SK-N-SH (cell line): ENCODE results near the gene LRP4. TPM values are rescaled to one million over a fixed set of nuclear protein-coding genes. Genes with fewer than 3 reads are reported as not detected.

Source experiments
- CTCF ChIA-PET: fragments of 300-600, 350-600 bp; formaldehyde crosslinking; extraction: SDS; loops from one replicate; lab custom pipeline; 2021; lab: Yijun Ruan, JAX
- POLR2A ChIA-PET: fragments of 350-600 bp; sonication (Branson Sonifier 250); formaldehyde crosslinking; extraction: SDS; loops from one replicate; lab custom pipeline; 2020; ENCODE audit warnings: antibody characterized with exemption, inconsistent platforms; lab: Yijun Ruan, JAX
- DNase-seq: peaks from one replicate; pipeline ENCODE4 v3.0.0; 2012
- H2AFZ ChIP-seq: fragments of 200-600 bp; sonication (generic); 2 replicates; pipeline ENCODE4 v1.8.1; 2016; ENCODE audit warnings: antibody characterized with exemption, mild to moderate bottlenecking, low read depth
- H3F3A ChIP-seq: fragments of 200-600 bp; sonication (generic); replicated peaks from 2 replicates; pipeline ENCODE3; 2016; ENCODE audit warnings: antibody characterized with exemption, mild to moderate bottlenecking; ENCODE audit not compliant: insufficient read depth
- H3K27ac ChIP-seq, 2 experiments: fragments of 200-500 bp in 1 of 2; fragments of 200-600 bp in 1 of 2; sonication (Bioruptor generic) in 1 of 2; sonication (generic), shearing (Covaris generic) in 1 of 2; 2 replicates each; pipeline versions ENCODE4 v1.5.1 to v1.6.1; 2014 to 2016; ENCODE audit warnings: low read depth in 2 of 2, inconsistent platforms in 1 of 2, low read length in 1 of 2, mild to moderate bottlenecking in 1 of 2, mixed read lengths in 1 of 2
- H3K27me3 ChIP-seq: fragments of 200-600 bp; sonication (generic), shearing (Covaris generic); 2 replicates; pipeline ENCODE4 v1.6.1; 2016; ENCODE audit warnings: mixed run types; ENCODE audit not compliant: insufficient read depth
- H3K36me3 ChIP-seq, 2 experiments: fragments of 200-500 bp in 1 of 2; fragments of 200-600 bp in 1 of 2; sonication (Bioruptor generic) in 1 of 2; sonication (generic) in 1 of 2; replicated peaks in 1 of 2; 2 replicates each; pipeline versions ENCODE3 to v1.5.1; 2014 to 2016; ENCODE audit warnings: low read length in 1 of 2, mild to moderate bottlenecking in 1 of 2; ENCODE audit not compliant: insufficient read depth in 2 of 2, control insufficient read depth in 1 of 2
- H3K4me1 ChIP-seq, 2 experiments: fragments of 200-500 bp in 1 of 2; fragments of 200-600 bp in 1 of 2; sonication (Bioruptor generic) in 1 of 2; sonication (generic), shearing (Covaris generic) in 1 of 2; 2 replicates each; pipeline versions ENCODE4 v1.5.1 to v1.6.1; 2014 to 2016; ENCODE audit warnings: low read depth in 1 of 2, low read length in 1 of 2, mixed run types in 1 of 2; ENCODE audit not compliant: insufficient read depth in 2 of 2, control insufficient read depth in 1 of 2
- H3K4me2 ChIP-seq: fragments of 200-600 bp; sonication (generic), shearing (Covaris generic); 2 replicates; pipeline ENCODE4 v1.6.1; 2017; ENCODE audit warnings: mixed run types
- H3K4me3 ChIP-seq, 2 experiments: fragments of 200-500 bp in 1 of 2; fragments of 200-600 bp in 1 of 2; sonication (Bioruptor generic) in 1 of 2; sonication (generic), shearing (Covaris generic) in 1 of 2; 2 replicates each; pipeline versions ENCODE4 v1.5.1 to v1.8.1; 2014 to 2016; ENCODE audit warnings: low read depth in 2 of 2, inconsistent platforms in 1 of 2, low read length in 1 of 2, mild to moderate bottlenecking in 1 of 2, mixed read lengths in 1 of 2, moderate library complexity in 1 of 2
- H3K79me2 ChIP-seq: fragments of 200-600 bp; sonication (generic); 2 replicates; pipeline ENCODE4 v1.8.1; 2017; ENCODE audit warnings: mild to moderate bottlenecking; ENCODE audit not compliant: insufficient read depth
- H3K9ac ChIP-seq: fragments of 200-600 bp; sonication (generic); 2 replicates; pipeline ENCODE4 v1.6.1; 2017; ENCODE audit warnings: mixed run types
- H3K9me2 ChIP-seq: fragments of 200-600 bp; sonication (generic); 2 replicates; pipeline ENCODE4 v1.6.1; 2017; ENCODE audit warnings: mixed run types
- H3K9me3 ChIP-seq: fragments of 200-600 bp; sonication (generic); 2 replicates; pipeline ENCODE4 v1.6.1; 2017; ENCODE audit warnings: mixed run types, mild to moderate bottlenecking, moderate library complexity
- H4K20me1 ChIP-seq: fragments of 200-600 bp; sonication (generic); 2 replicates; pipeline ENCODE4 v1.6.1; 2017; ENCODE audit warnings: mild to moderate bottlenecking, mixed run types; ENCODE audit not compliant: insufficient read depth
- CHD2 ChIP-seq: fragments of 150-350 bp; IDR thresholded peaks from 2 replicates; pipeline ENCODE4 v1.6.1; 2018; ENCODE audit warnings: low read length; ENCODE audit not compliant: partially characterized antibody
- CTCF ChIP-seq: fragments of 200-600 bp; sonication (generic); IDR thresholded peaks from 2 replicates; pipeline ENCODE4 v1.6.1; 2017; ENCODE audit warnings: antibody characterized with exemption, mild to moderate bottlenecking, moderate library complexity
- EP300 ChIP-seq, 2 experiments: IDR thresholded peaks; 2 replicates each; pipeline versions ENCODE4 v1.4.0 to v1.6.1; 2012; ENCODE audit warnings: borderline replicate concordance in 1 of 2, low read depth in 1 of 2, low read length in 1 of 2
- FOSL2 ChIP-seq: IDR thresholded peaks from 2 replicates; pipeline ENCODE4 v1.4.0; 2012; ENCODE audit warnings: low read depth, mild to moderate bottlenecking, moderate library complexity, borderline replicate concordance
- GABPA ChIP-seq: IDR thresholded peaks from 2 replicates; pipeline ENCODE4 v1.4.0; 2012; ENCODE audit warnings: low read depth, mild to moderate bottlenecking
- JUND ChIP-seq: IDR thresholded peaks from 2 replicates; pipeline ENCODE4 v1.4.0; 2012
- NRF1 ChIP-seq: IDR thresholded peaks from 2 replicates; pipeline ENCODE4 v1.6.1; 2012; ENCODE audit warnings: low read depth, mild to moderate bottlenecking, low read length
- PBX3 ChIP-seq: IDR thresholded peaks from 2 replicates; pipeline ENCODE4; 2012
- POLR2AphosphoS5 ChIP-seq: IDR thresholded peaks from 2 replicates; pipeline ENCODE4 v1.6.1; 2012; ENCODE audit warnings: low read depth, low read length
- RAD21 ChIP-seq: IDR thresholded peaks from 2 replicates; pipeline ENCODE4 v1.6.1; 2012; ENCODE audit warnings: mild to moderate bottlenecking, low read length
- RCOR1 ChIP-seq: fragments of 150-350 bp; IDR thresholded peaks from 2 replicates; pipeline ENCODE4 v1.6.1; 2017; ENCODE audit warnings: antibody characterized with exemption, low read length
- RFX5 ChIP-seq: IDR thresholded peaks from 2 replicates; pipeline ENCODE4 v1.6.1; 2012; ENCODE audit warnings: mild to moderate bottlenecking, improper control_type of control experiment, low read length
- SIN3A ChIP-seq: IDR thresholded peaks from 2 replicates; pipeline ENCODE4 v1.6.1; 2012; ENCODE audit warnings: low read depth, mild to moderate bottlenecking, low read length, moderate library complexity, borderline replicate concordance
- SMC3 ChIP-seq: IDR thresholded peaks from 2 replicates; pipeline ENCODE4 v1.6.1; 2012; ENCODE audit warnings: low read depth, low read length, improper control_type of control experiment
- YY1 ChIP-seq: IDR thresholded peaks from 2 replicates; pipeline ENCODE4 v1.4.0; 2012; ENCODE audit warnings: low read depth, mild to moderate bottlenecking
- ZBTB33 ChIP-seq: IDR thresholded peaks from 2 replicates; pipeline ENCODE4 v1.4.0; 2012; ENCODE audit warnings: low read depth, borderline replicate concordance
- WGBS: methylation state at CpG from one replicate; pipeline ENCODE4 v1.1.6; 2017; ENCODE audit warnings: low lambda C conversion rate; 5-methylcytosine and 5-hydroxymethylcytosine counted together
- polyA plus RNA-seq, 3 experiments: library from polyadenylated mRNA; depleted of rRNA; stranded (reverse); fragments of >200 nt; gene quantifications; 2 replicates each; pipeline ENCODE4 v1.2.3, GENCODE V29; 2012

Gene LRP4
- polyA plus RNA-seq, 1 of the 3 experiments (the other 2 are of a cell fraction): 10.9 TPM

GRCh38 chr11:46889689-46890475 lies 28.5 kb downstream of the LRP4 start:
- H3K4me2 ChIP-seq: no peak overlapping the region
- no peaks in the 10 kb centered on the region for H3K9me3 ChIP-seq
- DNase-seq: peak; percentile 80
- ChIA-PET CTCF (interaction anchor here (1.5 to 11.6 kb wide), 6 partner anchors 12 to 271 kb away, joined by 3 to 101 read pairs (median 13); no protein-coding TSS in a partner anchor), POLR2A (no interaction called here)
- no peaks in the 10 kb centered on the region for H3K36me3 ChIP-seq
- H3K27me3 ChIP-seq: no peaks in the 10 kb centered on the region
- no peak overlapping the region for H2AFZ ChIP-seq
- no peak overlapping the region; a peak in 1 of 4 replicates for H3K4me3 ChIP-seq
- H3K79me2 ChIP-seq: no peaks in the 10 kb centered on the region
- no peaks in the 10 kb centered on the region for H3K9me2 ChIP-seq
- no peaks in the 10 kb centered on the region for H4K20me1 ChIP-seq
- no peaks in the 10 kb centered on the region for H3K4me1 ChIP-seq
- H3K27ac ChIP-seq: no peak overlapping the region
- no peak overlapping the region for H3K9ac ChIP-seq
- peaks cover 3% of the 10 kb centered on the region for H3F3A ChIP-seq
- WGBS: 58% methylated on average over 20 of the region's 23 CpGs
- peak; percentile 99 for TF ChIP-seq RAD21
- TF ChIP-seq CTCF: peak; percentile 86
- TF ChIP-seq SMC3: peak; percentile 97
- no peak for TF ChIP-seq JUND

GRCh38 chr11:46889251-46889650 lies 29.1 kb downstream of the LRP4 start:
- peaks cover 3% of the 10 kb centered on the region for H3F3A ChIP-seq
- DNase-seq: no peak
- no peaks in the 10 kb centered on the region for H3K79me2 ChIP-seq
- no peaks in the 10 kb centered on the region for H3K36me3 ChIP-seq
- H3K4me1 ChIP-seq: no peaks in the 10 kb centered on the region
- WGBS: 66% methylated on average over 7 of the region's 7 CpGs
- no peak overlapping the region for H3K4me2 ChIP-seq
- no peaks in the 10 kb centered on the region for H4K20me1 ChIP-seq
- no peak overlapping the region for H3K27ac ChIP-seq
- ChIA-PET CTCF (interaction anchor here (0.6 to 11.6 kb wide), 5 partner anchors 13 to 272 kb away, joined by 3 to 101 read pairs (median 3); no protein-coding TSS in a partner anchor), POLR2A (no interaction called here)
- H3K9ac ChIP-seq: no peak overlapping the region
- H3K9me3 ChIP-seq: no peaks in the 10 kb centered on the region
- no peaks in the 10 kb centered on the region for H3K9me2 ChIP-seq
- no peak overlapping the region for H2AFZ ChIP-seq
- no peak overlapping the region; a peak in 1 of 4 replicates for H3K4me3 ChIP-seq
- no peaks in the 10 kb centered on the region for H3K27me3 ChIP-seq
- TF ChIP-seq EP300 (IDR thresholded peaks at IDR 0.05; ENCODE audit: borderline replicate concordance in 1 of 2, low read depth in 1 of 2, low read length in 1 of 2) (no peak), YY1 (no peak), CHD2 (no peak), PBX3 (no peak), SIN3A (no peak), POLR2AphosphoS5 (no peak), RCOR1 (no peak), ZBTB33 (no peak), RFX5 (no peak), GABPA (no peak), CTCF (no peak), FOSL2 (no peak), NRF1 (no peak)
